ENCODE measurements around the gene FAM81A. TPM values are rescaled to one million over a fixed set of nuclear protein-coding genes. Genes with fewer than 3 reads are reported as not detected.

The FAM81A gene
- total RNA-seq, 2 donors from 2014 or later, result 0.14 to 0.71 TPM

DNA sequence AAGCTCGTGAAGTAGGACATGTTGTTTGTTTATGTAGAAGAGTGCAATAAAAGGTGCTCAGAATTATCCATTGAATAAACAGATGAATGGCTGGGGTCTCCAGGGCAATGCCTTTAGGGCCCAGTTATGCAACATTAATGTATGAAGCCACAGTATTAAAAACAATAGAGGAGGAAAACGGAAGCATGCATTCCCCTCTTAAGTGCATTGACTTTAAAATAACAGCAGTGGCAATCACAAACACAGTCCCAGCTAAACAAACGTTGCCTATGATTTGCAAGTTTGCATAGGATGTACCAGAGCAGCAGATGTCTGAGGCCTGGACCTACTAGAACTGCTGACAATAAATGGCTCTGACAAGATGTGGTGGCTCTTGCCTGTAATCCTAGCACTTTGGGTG is 113.0 kb downstream of the FAM81A start:
- no peaks in the 10 kb centered on the region for H3K4me1 ChIP-seq (ENCODE audit: control insufficient read depth in 1 of 2, low read depth in 2 of 2)
- DNase-seq (ENCODE audit: low spot score) (no peak), ATAC-seq (ENCODE audit: insufficient number of reproducible peaks, low FRiP score, low read depth) (no peak)
- no peaks in the 10 kb centered on the region for H3K27me3 ChIP-seq (replicated peaks; ENCODE audit: insufficient read depth)
- H3K36me3 ChIP-seq, result no peaks in the 10 kb centered on the region
- no peaks in the 10 kb centered on the region for H3K9me3 ChIP-seq
- no peak for TF ChIP-seq CTCF (IDR thresholded peaks at IDR 0.05)
- no peak overlapping the region for H3K27ac ChIP-seq
- no peak overlapping the region for H3K4me3 ChIP-seq

- no peaks in the 10 kb centered on the region for H3K9me3 ChIP-seq
- ATAC-seq (ENCODE audit: insufficient number of reproducible peaks, low FRiP score, low read depth) (no peak), DNase-seq (ENCODE audit: low spot score) (no peak)
- no peak overlapping the region for H3K27ac ChIP-seq
- no peaks in the 10 kb centered on the region for H3K36me3 ChIP-seq
- no peaks in the 10 kb centered on the region for H3K27me3 ChIP-seq (replicated peaks; ENCODE audit: insufficient read depth)
- no peak overlapping the region for H3K4me3 ChIP-seq
- TF ChIP-seq CTCF (IDR thresholded peaks at IDR 0.05), result no peak
- H3K4me1 ChIP-seq (ENCODE audit: control insufficient read depth in 1 of 2, low read depth in 2 of 2), result no peaks in the 10 kb centered on the region
Observed at GRCh38 chr15:59553879-59554735, 116.1 kb downstream of the FAM81A start.

DNA sequence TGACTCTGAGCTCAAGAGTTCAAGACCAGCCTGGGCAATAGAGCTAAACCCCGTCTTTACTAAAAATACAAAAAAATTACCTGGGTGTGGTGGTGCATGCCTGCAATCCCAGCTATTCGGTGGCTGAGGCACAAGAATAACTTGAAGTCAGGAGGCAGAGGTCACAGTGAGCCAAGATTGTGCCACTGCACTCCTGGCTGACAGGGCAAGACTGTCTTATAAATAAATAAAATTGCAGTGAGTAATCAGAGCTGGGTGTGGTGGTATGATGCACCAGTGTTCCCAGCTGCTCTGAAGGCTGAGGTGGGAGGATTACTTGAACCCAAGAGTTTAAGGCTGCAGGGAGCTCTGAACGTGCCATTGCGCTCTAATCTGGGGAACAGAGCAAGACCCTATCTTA is 117.7 kb downstream of the FAM81A start:
- Histone ChIP-seq H3K9me3 (no peaks in the 10 kb centered on the region), H3K4me1 (ENCODE audit: control insufficient read depth in 1 of 2, low read depth in 2 of 2) (no peaks in the 10 kb centered on the region), H3K36me3 (no peaks in the 10 kb centered on the region), H3K27ac (no peak overlapping the region), H3K27me3 (replicated peaks; ENCODE audit: insufficient read depth) (no peaks in the 10 kb centered on the region), H3K4me3 (no peak overlapping the region)
- no peak for TF ChIP-seq CTCF (IDR thresholded peaks at IDR 0.05)
- ATAC-seq (ENCODE audit: insufficient number of reproducible peaks, low FRiP score, low read depth) (no peak), DNase-seq (ENCODE audit: low spot score) (no peak)

GRCh38 chr15:59556380-59556779 is 118.4 kb downstream of the FAM81A start:
- Histone ChIP-seq H3K4me3 (no peak overlapping the region), H3K27me3 (replicated peaks; ENCODE audit: insufficient read depth) (no peaks in the 10 kb centered on the region), H3K9me3 (no peaks in the 10 kb centered on the region), H3K36me3 (no peaks in the 10 kb centered on the region), H3K4me1 (ENCODE audit: control insufficient read depth in 1 of 2, low read depth in 2 of 2) (no peaks in the 10 kb centered on the region), H3K27ac (no peak overlapping the region)
- no peak for TF ChIP-seq CTCF (IDR thresholded peaks at IDR 0.05)
- DNase-seq (ENCODE audit: low spot score) (no peak), ATAC-seq (ENCODE audit: insufficient number of reproducible peaks, low FRiP score, low read depth) (no peak)

- H3K27ac ChIP-seq, result no peak overlapping the region
- H3K9me3 ChIP-seq, result no peaks in the 10 kb centered on the region
- H3K4me1 ChIP-seq (ENCODE audit: control insufficient read depth in 1 of 2, low read depth in 2 of 2), result no peaks in the 10 kb centered on the region
- no peak overlapping the region for H3K4me3 ChIP-seq
- no peak for ATAC-seq (ENCODE audit: insufficient number of reproducible peaks, low FRiP score, low read depth)
- no peak for TF ChIP-seq CTCF (IDR thresholded peaks at IDR 0.05)
- H3K36me3 ChIP-seq, result no peaks in the 10 kb centered on the region
- H3K27me3 ChIP-seq (replicated peaks; ENCODE audit: insufficient read depth), result no peaks in the 10 kb centered on the region
- no peak for DNase-seq (ENCODE audit: low spot score)
Observed at GRCh38 chr15:59557581-59557980, 119.6 kb downstream of the FAM81A start.
